Measurements from ENCODE around the gene RND3. TPM values are rescaled to one million over a fixed set of nuclear protein-coding genes. Genes with fewer than 3 reads are reported as not detected.

The RND3 gene
- total RNA-seq, 4 donors from 2014 or later = 2.1 to 14.9 (median 12.3) TPM

GRCh38 chr2:150431561-150432311 lies 55.7 kb downstream of the RND3 start:
- Histone ChIP-seq H3K36me3 (no peaks in the 10 kb centered on the region), H3K27ac (no peak overlapping the region), H3K4me1 (no peaks in the 10 kb centered on the region), H3K27me3 (no peaks in the 10 kb centered on the region), H3K9me3 (no peaks in the 10 kb centered on the region), H3K4me3 (no peak overlapping the region)
- intact Hi-C loops (cut with DNase I; ENCODE audit: low total_unique reads) (no loop called here), in situ Hi-C loops (cut with MboI; ENCODE audit: low sequenced_read_pairs in 4 of 4) (no loop called here)
- no peak for ATAC-seq
- DNase-seq = no peak
- TF ChIP-seq CTCF (IDR thresholded peaks at IDR 0.05 in 4 of 5, conservative IDR thresholded peaks at IDR 0.05 in 1 of 5) = no peak
- no peak for TF ChIP-seq POLR2A (IDR thresholded peaks at IDR 0.05)

GRCh38 chr2:150429384-150429961 lies 58.0 kb downstream of the RND3 start:
- H3K4me3 ChIP-seq = no peak overlapping the region
- intact Hi-C loops (cut with DNase I; ENCODE audit: low total_unique reads) = no loop called here
- no peaks in the 10 kb centered on the region for H3K27me3 ChIP-seq
- TF ChIP-seq POLR2A (IDR thresholded peaks at IDR 0.05) (no peak), CTCF (IDR thresholded peaks at IDR 0.05 in 4 of 5, conservative IDR thresholded peaks at IDR 0.05 in 1 of 5) (no peak)
- H3K36me3 ChIP-seq = no peaks in the 10 kb centered on the region
- no peaks in the 10 kb centered on the region for H3K4me1 ChIP-seq
- no peak overlapping the region for H3K27ac ChIP-seq
- in situ Hi-C loops (cut with MboI; ENCODE audit: low sequenced_read_pairs in 4 of 4) = no loop called here
- DNase-seq = no peak
- no peak for ATAC-seq
- no peaks in the 10 kb centered on the region for H3K9me3 ChIP-seq

GRCh38 chr2:150428641-150429040 lies 58.8 kb downstream of the RND3 start:
- no peak overlapping the region for H3K27ac ChIP-seq
- intact Hi-C loops (cut with DNase I; ENCODE audit: low total_unique reads) = no loop called here

GRCh38 chr2:150427298-150427697 lies 60.2 kb downstream of the RND3 start:
- no peaks in the 10 kb centered on the region for H3K9me3 ChIP-seq

More at GRCh38 chr2:150428641-150429040, 58.8 kb downstream of the RND3 start:
- Histone ChIP-seq H3K9me3 (no peaks in the 10 kb centered on the region), H3K36me3 (no peaks in the 10 kb centered on the region), H3K4me3 (no peak overlapping the region), H3K4me1 (no peaks in the 10 kb centered on the region), H3K27me3 (no peaks in the 10 kb centered on the region)
- ATAC-seq (no peak), DNase-seq (no peak)
- in situ Hi-C loops (cut with MboI; ENCODE audit: low sequenced_read_pairs in 4 of 4) = no loop called here
- TF ChIP-seq CTCF (IDR thresholded peaks at IDR 0.05 in 4 of 5, conservative IDR thresholded peaks at IDR 0.05 in 1 of 5) (no peak), POLR2A (IDR thresholded peaks at IDR 0.05) (no peak)

More at GRCh38 chr2:150427298-150427697, 60.2 kb downstream of the RND3 start:
- H3K4me3 ChIP-seq = no peak overlapping the region
- in situ Hi-C loops (cut with MboI; ENCODE audit: low sequenced_read_pairs in 4 of 4) (no loop called here), intact Hi-C loops (cut with DNase I; ENCODE audit: low total_unique reads) (no loop called here)
- TF ChIP-seq CTCF (IDR thresholded peaks at IDR 0.05 in 4 of 5, conservative IDR thresholded peaks at IDR 0.05 in 1 of 5) (no peak), POLR2A (IDR thresholded peaks at IDR 0.05) (no peak)
- no peaks in the 10 kb centered on the region for H3K36me3 ChIP-seq
- no peak overlapping the region for H3K27ac ChIP-seq
- no peaks in the 10 kb centered on the region for H3K27me3 ChIP-seq
- ATAC-seq (no peak), DNase-seq (no peak)
- no peaks in the 10 kb centered on the region for H3K4me1 ChIP-seq

Measured in gastrocnemius medialis (tissue), 4 donors.